NCI-H510A (cell line): ENCODE results near the gene ERG28.

ENCODE experiments used
- DNase-seq: peaks from one replicate; lab custom pipeline; 2025; lab: John Stamatoyannopoulos, UW

The ERG28 gene

DNA sequence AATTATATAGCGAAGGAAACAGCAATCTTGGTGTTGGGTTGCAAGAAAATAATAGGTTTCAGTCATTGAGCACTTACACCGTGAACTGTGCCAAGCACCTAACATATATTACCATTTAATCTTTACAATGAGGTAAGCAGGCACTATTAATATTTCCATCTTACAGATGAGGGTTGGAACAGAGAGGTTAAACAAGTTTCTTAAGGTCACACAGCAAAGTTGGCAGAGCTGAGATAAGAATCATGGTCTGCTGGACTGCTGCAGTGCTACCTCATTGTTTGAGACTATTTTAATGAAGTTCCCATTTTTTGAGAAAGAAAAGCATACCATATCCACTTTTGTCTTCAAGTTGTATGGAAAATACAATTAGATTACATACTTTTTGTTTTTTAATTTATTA, 1.7 kb downstream of the ERG28 start:
- DNase-seq: no peak

- no peak for DNase-seq
These were observed 3.3 kb downstream of the ERG28 start for GRCh38 chr14:75657331-75657730.

- DNase-seq: no peak
These were observed 5.4 kb downstream of the ERG28 start for GRCh38 chr14:75655235-75655634.

- DNase-seq: no peak
These were observed 6.4 kb downstream of the ERG28 start for GRCh38 chr14:75654127-75654732.

DNA sequence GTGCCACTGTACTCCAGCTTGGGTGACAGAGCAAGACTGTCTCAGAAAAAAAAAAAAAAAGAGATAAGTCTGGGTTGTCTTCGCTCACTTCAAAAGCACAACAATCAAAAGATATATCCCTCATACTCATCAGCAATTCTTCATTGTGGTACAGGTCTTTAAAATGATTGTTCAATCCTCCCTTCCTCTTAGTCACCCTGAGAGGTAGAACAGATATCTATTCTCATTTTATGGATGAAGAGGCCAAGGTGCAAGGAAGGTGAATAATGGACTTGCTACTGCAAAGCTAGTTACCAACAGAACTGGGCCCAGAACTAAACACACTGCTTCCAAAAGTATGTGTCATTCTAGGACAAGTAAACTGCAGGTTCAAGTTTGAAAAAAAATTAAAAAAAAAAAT, 7.1 kb downstream of the ERG28 start:
- no peak for DNase-seq

GRCh38 chr14:75650253-75651058, 10.2 kb downstream of the ERG28 start:
- no peak for DNase-seq

DNA sequence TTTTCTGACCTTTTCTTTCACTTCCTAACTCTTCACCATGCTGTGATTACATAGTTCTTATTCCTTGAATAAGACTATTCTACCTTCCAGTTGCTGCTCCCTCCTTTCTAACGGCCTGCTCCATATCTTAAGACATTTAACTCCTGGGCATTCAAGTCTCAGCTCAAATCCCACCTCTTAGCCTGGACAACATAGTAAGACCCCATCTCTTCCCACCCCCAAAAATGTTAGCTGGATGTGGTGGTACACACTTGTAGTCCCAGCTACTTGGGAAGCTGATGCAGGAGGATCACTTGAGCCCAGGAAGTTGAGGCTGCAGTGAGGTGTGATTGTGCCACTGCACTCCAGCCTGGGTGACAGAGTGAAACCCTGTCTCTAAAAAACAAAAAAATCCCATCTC, 10.9 kb downstream of the ERG28 start:
- DNase-seq: no peak

DNA sequence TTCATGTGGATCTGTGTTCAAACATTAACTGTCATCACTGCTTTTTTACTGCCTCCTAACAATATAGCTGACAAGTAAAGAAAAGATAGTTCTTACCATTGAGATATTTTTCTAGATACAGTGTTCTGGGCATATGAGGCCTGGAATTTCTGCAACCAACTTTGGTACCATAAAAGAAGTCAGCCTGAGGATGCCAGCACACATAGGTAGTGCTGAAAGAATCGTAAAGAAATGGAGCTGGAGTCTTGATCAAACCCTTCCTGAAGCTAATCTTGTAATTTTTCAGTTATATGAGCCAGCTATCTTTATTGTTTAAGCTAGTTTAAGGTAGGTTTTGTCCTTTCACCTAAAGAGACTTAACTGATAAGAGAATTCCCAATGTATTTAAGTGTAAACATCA, 11.3 kb downstream of the ERG28 start:
- DNase-seq: no peak

GRCh38 chr14:75648066-75648838, 12.4 kb downstream of the ERG28 start:
- no peak for DNase-seq

DNA sequence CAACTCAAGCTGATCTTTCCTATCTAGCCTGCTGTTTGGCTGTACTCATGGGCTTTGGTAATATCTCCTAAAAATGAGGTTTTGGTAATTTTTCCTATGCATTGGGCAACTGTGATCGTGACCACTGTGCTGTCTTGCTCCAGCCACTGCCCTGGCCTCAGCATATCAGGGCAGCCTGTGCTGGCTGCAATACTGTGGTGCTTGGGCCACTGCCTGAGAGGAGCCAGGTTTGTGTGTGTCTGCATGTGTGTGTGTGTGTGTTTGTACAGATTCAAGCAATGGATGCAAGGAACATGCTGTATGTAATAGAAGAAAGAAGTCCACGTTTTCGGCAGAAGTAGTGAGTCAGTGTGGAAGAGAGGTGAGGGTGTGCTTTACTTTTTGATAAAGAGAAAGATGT, 13.0 kb downstream of the ERG28 start:
- DNase-seq: no peak

GRCh38 chr14:75646762-75647161, 13.9 kb downstream of the ERG28 start:
- no peak for DNase-seq

DNA sequence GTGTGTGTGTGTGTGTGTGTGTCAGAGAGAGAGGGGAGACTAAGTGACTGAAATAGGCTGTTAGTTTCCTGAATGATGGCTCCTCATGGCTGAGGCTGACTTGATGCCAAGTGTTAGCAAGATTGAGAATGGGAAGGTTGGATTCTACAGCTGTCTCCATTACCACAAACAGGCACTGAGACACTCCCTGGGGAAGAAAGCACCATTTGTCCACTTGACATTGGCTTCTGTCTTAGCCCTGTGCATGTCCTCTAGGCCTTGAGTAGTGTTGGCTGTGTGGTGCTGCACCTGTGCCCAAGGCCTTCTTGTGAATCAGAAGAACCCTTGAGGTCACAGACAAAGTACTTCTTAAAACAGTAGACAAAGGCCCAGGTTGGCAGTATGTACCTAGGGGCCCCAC, 15.6 kb downstream of the ERG28 start:
- no peak for DNase-seq

DNA sequence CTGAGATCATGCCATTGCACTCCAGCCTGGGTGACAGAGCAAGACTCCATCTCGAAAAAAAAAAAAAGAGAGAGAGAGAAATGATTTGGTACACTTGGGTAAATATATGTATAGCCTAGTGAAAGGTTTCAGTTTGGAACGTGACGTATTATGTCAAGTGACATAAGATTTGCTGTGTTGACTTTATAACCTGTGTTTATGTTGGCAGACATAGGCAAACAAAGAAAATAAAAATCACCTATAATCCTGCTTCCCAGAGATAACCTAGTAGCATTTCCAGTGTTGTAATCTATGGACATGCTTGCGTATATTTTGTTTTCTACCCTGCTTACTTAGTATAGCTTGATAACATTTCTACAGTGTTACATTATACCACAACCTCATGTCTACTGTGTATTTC, 16.7 kb downstream of the ERG28 start:
- no peak for DNase-seq

DNA sequence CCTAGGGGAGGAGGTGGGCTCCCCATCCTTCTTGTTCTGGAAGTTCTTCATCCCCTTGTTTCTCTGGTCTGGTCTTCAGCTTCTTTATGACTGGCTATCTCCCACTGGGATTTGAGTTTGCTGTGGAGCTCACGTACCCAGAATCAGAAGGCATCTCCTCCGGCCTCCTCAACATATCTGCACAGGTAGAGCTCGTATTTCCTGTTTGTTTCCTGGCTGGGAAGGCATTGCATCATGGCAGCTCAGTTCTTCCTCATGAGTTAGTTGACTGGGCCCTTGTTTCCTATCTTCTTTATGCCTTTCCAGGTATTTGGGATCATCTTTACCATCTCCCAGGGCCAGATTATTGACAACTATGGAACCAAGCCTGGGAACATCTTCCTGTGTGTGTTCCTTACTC, 19.8 kb downstream of the ERG28 start:
- no peak for DNase-seq

GRCh38 chr14:75636100-75636692, 24.5 kb downstream of the ERG28 start:
- DNase-seq: no peak

- DNase-seq: no peak
These were observed 25.8 kb downstream of the ERG28 start for GRCh38 chr14:75634848-75635247.

DNA sequence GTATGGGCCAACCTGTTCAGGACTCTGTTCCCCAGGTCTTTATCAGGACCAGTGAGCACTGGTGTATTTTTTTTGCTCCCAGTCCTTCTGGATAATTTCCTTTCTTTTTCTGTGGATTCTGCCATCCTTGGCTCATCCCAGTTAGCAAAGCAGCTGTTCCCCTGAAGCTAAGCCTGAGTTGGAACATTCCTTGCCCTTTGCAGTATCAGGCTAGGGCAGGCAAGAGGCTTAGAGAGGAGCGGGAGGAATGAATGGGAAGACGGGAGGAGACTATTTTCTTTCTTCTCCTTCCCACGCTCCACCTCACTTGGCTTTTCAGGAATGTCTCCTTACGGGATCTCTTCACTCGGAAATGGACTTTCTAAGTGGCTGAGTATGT, 29.2 kb downstream of the ERG28 start:
- DNase-seq: no peak

DNA sequence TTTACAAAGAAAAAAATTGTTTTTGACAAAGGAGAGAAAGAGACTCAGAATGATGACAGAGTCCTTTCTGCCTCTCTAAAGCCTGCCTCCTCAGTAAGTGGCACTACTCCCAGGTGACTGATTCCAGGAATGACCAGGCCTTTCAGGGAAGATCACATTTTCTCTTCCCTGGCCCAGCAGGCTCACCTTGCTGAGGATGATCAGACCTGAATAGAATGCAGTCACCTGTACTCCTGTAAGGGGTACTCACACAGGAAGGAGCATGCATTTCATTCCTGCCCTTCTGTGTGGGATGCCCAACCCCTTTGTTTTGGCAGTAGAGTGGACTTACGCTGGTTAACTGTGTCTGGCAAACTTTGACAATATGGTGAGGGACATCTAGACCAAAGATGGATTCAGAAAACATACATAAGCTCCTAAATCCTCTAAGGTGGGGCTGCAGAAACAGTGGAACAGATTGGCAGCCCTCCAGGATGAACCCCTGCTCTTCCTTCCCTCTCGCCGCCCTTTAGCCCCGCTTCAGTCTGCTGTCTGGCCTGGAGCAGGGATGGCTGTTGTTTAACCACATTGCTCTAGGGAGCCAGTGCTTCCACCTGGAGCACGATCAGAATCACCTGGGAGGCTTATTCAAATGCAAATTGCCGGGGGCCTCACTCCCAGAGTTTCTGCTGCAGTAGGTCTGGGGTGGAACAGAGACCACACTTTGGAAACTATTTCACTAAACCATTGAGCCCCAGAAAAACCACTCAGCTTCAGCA, 29.8 kb downstream of the ERG28 start:
- no peak for DNase-seq

- DNase-seq: no peak
These were observed 31.9 kb downstream of the ERG28 start for GRCh38 chr14:75628816-75629215.

DNA sequence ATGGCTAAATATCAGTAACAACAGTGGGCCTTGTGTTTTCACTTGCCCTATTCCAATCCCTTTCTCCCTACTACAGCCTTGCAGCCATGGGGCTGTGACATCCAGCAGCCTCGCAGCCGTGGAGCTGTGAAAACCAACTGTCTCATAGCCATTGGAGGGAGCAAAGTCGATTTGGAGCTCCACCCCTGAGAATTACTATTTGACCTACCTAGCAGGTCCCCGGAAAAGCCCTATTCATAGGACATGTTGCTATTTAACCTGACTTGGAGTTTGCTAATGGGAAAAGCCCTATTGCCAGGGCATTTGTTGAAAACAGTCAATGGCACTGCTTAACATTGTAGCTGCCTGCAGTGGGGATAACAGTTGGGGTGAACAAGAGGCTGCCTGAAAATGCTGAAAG, 33.3 kb downstream of the ERG28 start:
- no peak for DNase-seq

DNA sequence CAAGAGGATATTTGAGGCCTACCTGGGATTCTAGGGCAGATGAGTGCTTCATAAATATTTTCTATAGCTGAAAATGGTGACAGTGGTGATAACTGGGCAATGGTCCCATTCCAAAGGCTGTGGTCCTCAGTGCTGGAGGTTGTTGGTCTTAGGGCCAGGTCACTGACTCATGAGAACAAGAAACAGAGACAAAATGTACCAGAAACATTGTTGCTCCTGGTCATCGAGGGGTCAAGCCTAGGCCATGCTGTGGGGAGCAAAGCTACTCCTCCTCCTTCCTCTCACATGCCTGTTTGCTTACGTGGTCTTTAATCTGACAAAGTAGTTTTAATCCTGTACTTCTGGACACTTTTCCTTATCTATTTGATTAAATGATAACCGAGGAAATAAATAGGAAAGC, 33.8 kb downstream of the ERG28 start:
- DNase-seq: no peak

DNA sequence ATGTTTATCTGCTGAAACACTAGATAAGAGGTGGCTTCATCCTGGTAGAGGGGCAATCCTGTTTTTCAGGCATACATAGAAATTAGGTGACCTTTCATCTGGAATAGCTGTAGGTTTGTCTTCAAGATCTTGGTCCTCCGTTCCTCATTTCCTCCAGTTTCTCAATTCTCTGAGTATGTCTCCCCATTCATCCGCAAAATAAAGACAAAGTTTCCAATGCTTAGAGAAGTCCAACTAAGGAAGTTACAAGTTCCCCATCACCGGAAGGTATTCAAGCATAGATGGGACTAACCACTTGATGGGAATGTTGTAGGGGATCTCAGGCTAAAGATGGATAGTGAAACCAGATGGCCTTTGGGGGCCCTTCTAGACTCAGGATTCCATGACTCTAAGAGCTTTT, 34.3 kb downstream of the ERG28 start:
- DNase-seq: no peak
